ENCODE data around the gene SERPINA7.

GRCh38 chrX:106036716-106037115 lies 1.8 kb downstream of the SERPINA7 start:
- TF ChIP-seq CTCF (IDR thresholded peaks at IDR 0.05; ENCODE audit: low read depth, low read length), result no peak
- no peak for TF ChIP-seq EZH2phosphoT487 (IDR thresholded peaks at IDR 0.05; ENCODE audit: low read depth)

Data from OCI-LY3 (cell line).